ENCODE results near the gene LILRB3.
"Not testable (repeated sequence)": the region's sequence is repeated elsewhere in the genome, so short reads cannot be mapped to it uniquely, and the experiment has no call there.

LILRB3 gene

GRCh38 chr19:54222474-54223276 lies at the start of gene LILRB3:
LILRB3 (minus strand) TSS chr19:54223007; CDS start chr19:54222976, 31 bp downstream.
- not testable (repeated sequence) for DNase-seq (ENCODE audit: low spot score)

DNA sequence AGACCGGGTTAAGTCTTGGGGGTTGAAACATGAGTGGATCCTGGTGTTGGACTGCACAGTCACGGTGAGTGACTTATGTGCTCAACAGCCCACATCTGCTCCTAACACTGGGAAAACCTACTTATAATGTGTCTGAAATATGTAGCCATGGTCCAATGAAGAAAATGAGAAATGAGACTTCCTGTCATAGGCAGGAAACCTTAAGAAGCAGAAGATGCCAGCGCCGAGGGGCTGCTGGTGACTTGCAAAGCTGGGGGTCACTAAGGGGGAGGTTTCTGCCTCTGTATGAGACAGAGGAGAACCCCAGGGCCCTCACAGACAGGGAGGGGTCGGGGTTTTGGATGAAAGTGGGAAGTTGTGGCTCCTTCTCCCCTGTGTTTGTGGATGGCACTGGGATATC lies 49.4 kb upstream of the LILRB3 start:
- DNase-seq (ENCODE audit: low spot score) = not testable (repeated sequence)

- not testable (repeated sequence) for DNase-seq (ENCODE audit: low spot score)
Measured at GRCh38 chr19:54271587-54271986, 48.8 kb upstream of the LILRB3 start.

DNA sequence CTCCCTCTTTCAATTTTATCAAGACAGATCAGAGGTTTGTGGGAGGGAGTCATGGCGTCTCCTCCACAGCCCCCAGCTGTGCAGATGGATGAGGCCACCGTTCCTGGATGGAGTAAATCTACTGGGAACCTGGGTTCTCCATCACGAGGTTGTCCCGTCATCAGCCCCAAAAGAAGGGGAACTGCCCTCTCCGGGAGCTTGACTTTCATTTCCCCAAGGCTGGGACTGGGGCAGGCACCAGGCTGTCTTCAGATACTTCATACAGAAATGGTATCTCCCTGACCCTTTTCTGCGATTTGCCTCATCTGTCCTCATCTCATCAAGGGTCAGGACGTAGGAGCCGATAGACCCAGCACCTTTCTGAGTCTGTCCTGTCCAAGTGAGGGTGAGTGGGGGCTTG lies 48.3 kb upstream of the LILRB3 start:
- no peak for DNase-seq (ENCODE audit: low spot score)

- no peak for DNase-seq (ENCODE audit: low spot score)
Measured at GRCh38 chr19:54268936-54269335, 46.1 kb upstream of the LILRB3 start.

GRCh38 chr19:54266133-54266532 lies 43.3 kb upstream of the LILRB3 start:
- DNase-seq (ENCODE audit: low spot score) = peak; percentile 72

- no peak for DNase-seq (ENCODE audit: low spot score)
Measured at GRCh38 chr19:54262470-54262869, 39.7 kb upstream of the LILRB3 start.

- DNase-seq (ENCODE audit: low spot score) = no peak
Measured at GRCh38 chr19:54262066-54262465, 39.3 kb upstream of the LILRB3 start.

DNA sequence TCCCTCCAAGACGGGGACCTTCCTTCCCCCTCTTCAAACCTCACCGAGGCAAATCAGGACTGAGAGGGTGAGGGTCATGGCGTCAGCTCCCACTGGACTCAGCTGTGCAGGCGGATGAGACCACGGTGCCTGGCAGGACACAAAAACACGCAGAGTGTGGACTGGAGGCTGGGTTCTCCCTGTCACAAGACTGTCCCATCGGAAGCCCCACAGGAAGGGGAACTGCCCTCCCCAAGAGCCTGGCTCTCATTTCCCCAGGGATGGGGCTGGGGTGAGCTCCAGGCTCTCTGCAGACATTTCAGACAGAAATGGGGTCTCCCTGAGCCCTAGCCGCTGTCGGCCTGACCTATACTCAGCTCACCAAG lies 34.3 kb upstream of the LILRB3 start, which contains the start of gene LILRB5:
Gene LILRB5 (minus strand): TSS at position 158 of the 365 bp plus-strand sequence. CDS start 80 bp downstream, at position 78.
- no peak for DNase-seq (ENCODE audit: low spot score)

DNA sequence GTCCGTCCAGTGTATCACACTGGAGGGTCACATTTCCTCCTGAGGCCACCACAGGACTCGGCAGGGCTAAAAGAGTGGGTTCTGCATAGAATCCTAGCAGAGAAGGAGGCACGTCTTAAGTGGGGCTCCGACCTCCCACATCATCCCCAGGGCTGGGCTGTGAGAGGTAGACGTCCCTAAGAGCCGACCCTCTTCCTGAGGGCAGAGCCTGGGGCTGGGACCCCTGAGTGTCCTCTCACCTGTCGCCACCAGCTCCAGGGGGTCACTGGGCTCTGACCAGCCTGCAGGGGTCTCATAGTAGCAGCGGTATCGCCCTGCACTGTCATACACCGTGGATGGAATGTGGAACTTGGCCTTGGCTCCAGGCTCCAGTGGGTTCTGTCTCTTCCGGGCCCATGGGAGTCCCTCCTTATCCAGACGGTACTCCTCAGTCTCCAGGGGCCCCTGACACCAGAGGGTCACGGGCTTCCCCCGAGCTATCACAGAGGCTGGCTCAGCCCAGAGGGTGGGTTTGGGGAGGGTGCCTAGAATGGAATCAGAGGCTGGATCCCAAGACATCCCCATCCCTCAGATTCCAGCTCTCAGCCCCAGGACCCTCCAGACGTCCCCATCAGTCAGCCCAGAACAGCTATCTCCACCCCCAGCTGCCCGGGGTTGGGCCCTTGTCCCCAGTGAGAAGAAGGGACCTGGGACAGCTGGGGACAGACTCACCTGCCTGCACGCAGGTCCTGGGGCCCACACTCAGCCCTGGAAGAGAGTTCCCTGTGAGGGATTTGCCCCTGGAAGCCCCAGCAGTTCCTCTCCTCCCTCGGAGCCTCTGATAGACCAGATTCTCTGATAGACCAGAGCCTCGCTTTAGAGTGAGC lies 33.7 kb upstream of the LILRB3 start:
- no peak for DNase-seq (ENCODE audit: low spot score)

- DNase-seq (ENCODE audit: low spot score) = no peak
Measured at GRCh38 chr19:54255105-54255775, 32.4 kb upstream of the LILRB3 start.

GRCh38 chr19:54254195-54254906 lies 31.5 kb upstream of the LILRB3 start:
- no peak for DNase-seq (ENCODE audit: low spot score)

DNA sequence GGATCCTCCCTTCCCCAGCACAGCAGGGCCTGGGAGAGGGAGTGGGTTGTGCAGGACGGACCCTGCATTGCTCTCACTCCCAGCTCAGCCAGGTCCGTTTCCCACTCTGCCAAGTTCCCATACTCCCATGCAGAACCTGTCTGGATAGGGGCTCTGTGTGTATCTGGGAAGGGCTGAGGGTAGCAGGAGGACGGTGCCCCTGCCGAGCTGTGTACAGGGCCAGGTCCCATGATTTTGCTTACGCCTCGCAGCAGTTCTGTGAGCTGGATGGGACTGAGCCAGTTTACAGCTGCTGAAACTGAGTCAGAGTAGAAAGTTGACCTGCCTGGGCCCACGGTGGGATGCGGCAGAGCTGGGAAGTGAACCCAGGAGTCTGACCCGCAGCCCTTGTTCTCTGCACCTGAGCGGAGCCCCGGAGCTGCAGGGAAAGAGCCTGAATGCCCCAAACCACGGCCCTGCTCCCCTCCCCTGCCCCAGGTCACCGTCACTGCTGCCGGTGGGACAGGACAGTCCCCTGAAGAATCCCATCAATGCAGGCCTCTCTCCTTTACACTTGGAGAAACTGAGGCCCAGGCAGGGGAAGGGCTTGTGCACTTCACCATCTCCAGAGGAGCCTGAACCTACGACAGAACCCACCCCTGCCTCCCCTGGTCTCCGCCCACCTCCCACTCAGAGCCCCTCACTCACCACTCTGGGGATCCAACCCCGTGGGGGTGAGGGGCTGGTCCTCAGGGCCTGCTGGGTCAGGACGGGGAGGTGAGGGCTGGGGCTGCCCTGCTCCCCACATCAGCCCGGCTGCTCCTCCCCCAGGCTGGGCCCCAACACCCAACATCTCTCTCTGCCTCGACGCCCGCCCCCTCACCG lies 30.8 kb upstream of the LILRB3 start:
- no peak for DNase-seq (ENCODE audit: low spot score)

- DNase-seq (ENCODE audit: low spot score) = no peak
Measured at GRCh38 chr19:54252845-54253244, 30.0 kb upstream of the LILRB3 start.

DNA sequence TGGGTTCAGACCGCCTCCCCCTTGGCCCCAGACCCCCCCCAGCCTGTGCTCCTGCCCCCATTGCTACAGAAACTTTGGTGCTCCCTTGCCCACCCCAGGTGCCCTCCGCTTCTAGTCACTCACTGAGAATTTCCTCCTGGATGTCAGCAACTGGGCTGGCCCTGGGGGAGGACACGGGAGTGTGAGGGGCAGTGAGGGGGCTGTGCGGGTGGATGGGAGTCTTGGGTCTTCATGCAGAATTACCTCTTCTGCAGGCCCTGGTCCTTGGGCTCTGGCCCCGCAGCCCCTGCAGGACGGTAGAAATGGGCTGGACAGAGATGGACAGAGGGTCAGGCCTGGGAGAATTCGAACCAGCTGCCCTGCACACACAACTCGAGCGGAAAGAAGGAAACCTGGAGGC lies 29.4 kb upstream of the LILRB3 start:
- no peak for DNase-seq (ENCODE audit: low spot score)

GRCh38 chr19:54248016-54248601 lies 25.3 kb upstream of the LILRB3 start:
- no peak for DNase-seq (ENCODE audit: low spot score)

DNA sequence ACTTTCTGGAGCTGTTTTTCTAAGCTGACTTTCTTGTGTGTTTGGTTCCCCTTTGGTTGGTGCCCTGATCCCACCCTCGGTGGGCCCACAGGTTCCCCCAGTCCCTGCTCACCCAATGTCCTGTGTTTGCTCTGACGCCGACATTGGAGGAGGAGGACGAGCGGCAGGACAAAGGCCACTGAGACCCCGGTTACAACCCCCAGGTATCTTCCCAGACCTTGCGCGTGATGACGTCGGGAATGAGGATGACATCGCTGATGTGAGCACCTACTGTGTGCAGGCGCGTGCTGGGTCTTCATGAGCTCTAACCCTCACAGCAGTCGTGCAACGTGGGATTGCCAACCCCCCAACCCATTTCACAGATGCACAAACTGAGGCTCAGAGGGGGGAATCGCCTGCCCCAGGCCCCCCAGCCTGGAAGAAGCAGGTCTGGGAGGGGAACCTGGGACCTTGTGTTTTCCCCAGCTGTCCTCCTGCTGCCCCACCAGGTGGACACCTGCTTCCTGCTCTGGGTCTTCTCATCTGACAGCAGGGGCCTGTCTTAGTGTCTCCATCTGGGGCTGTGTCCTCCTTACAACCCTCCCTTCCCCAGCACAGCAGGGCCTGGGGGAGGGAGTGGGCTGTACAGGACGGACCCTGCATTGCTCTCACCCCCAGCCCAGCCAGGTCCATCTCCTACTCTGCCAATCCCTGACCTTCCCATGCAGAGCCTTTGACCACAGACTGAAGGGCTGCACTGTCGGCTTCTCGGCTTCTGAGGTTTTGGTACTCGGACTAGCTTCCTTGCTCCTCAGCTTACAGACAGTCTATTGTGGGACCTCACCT lies 24.5 kb upstream of the LILRB3 start:
- DNase-seq (ENCODE audit: low spot score) = no peak

GRCh38 chr19:54245936-54246335 lies 23.1 kb upstream of the LILRB3 start:
- DNase-seq (ENCODE audit: low spot score) = no peak

DNA sequence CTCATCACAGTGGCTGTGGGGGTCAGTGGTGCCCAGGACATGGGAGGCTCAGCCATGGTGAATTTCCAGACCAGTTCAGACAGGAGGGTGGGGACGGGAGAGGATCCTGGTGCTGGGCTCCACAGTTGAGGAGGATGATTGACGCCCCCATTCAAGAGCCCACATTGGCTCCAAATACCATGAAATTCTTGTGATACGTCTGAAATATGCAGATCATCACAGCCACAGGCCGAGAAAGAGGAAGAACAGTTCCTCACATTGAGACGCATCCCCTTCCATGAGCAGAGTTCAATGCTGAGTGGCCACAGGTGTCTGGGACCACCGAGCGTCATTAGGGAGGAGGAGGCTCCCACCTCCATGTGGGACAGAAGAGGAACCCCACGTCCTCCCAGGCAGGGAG lies 21.0 kb upstream of the LILRB3 start:
- not testable (repeated sequence) for DNase-seq (ENCODE audit: low spot score)

DNA sequence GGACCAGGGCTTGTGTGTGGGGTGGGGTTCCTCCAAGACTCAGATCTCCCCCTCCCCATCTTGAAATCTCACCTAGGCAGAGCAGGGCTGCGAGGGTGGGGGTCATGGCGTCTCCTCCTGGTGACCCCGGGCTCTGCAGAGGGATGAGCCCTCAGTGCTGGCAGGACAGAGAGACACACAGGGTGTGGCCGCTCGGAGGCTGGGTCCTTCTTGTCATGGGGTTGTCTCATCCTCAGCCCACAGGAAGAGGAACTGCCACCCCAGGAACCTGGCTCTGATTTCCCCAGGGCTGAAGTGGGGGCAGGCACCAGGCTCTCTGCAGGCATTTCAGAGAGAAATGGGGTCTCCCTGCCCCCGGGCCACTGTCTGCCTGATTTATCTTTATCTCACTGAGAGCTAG lies 19.8 kb upstream of the LILRB3 start, which contains the start of gene LILRA6:
Gene LILRA6 (minus strand): TSS at position 145 of the 400 bp plus-strand sequence.
- DNase-seq (ENCODE audit: low spot score) = not testable (repeated sequence)

Measured in kidney tubule cell (primary cell).